Fibroblast of lung (primary cell): ENCODE results near the gene MYLK. TPM values are rescaled to one million over a fixed set of nuclear protein-coding genes. Genes with fewer than 3 reads are reported as not detected.

Source experiments
- DNase-seq, 2 donors: peaks; one replicate each; pipeline versions ENCODE4 v3.0.0 to v3.0.0-alpha.2; 2010; ENCODE audit warnings: low read depth in 2 of 2
- H2AFZ ChIP-seq: 2 replicates; pipeline ENCODE4 v1.5.1; 2012; ENCODE audit warnings: low read length, control low read depth, inconsistent platforms
- H3K27ac ChIP-seq: 2 replicates; pipeline ENCODE4 v1.5.1; 2011; ENCODE audit warnings: low read length, control low read depth; ENCODE audit not compliant: insufficient read depth
- H3K27me3 ChIP-seq: 2 replicates; pipeline ENCODE4 v1.5.1; 2011; ENCODE audit warnings: mild to moderate bottlenecking, low read length; ENCODE audit not compliant: control insufficient read depth, insufficient read depth
- H3K36me3 ChIP-seq: 2 replicates; pipeline ENCODE4 v1.5.1; 2011; ENCODE audit warnings: low read length; ENCODE audit not compliant: control insufficient read depth, insufficient read depth
- H3K4me1 ChIP-seq: 2 replicates; pipeline ENCODE4 v1.5.1; 2011; ENCODE audit warnings: low read length; ENCODE audit not compliant: control insufficient read depth, insufficient read depth; ENCODE audit errors: extremely low read depth
- H3K4me2 ChIP-seq: 2 replicates; pipeline ENCODE4 v1.5.1; 2011; ENCODE audit warnings: low read length, control low read depth; ENCODE audit not compliant: insufficient read depth; ENCODE audit errors: extremely low read depth
- H3K4me3 ChIP-seq, 4 experiments: fragments of 200-600 bp in 1 of 4; sonication (generic) in 1 of 4; replicated peaks in 1 of 4; 2 replicates each; pipeline ENCODE4 v1.5.1; 2011 to 2016; ENCODE audit warnings: low read length in 4 of 4, low read depth in 3 of 4, mild to moderate bottlenecking in 3 of 4, control low read depth in 2 of 4, inconsistent platforms in 1 of 4, mixed read lengths in 1 of 4; ENCODE audit not compliant: insufficient read depth in 1 of 4; ENCODE audit errors: control extremely low read depth in 1 of 4
- H3K79me2 ChIP-seq: 2 replicates; pipeline ENCODE4 v1.5.1; 2012; ENCODE audit warnings: mild to moderate bottlenecking, low read length, inconsistent platforms; ENCODE audit not compliant: control insufficient read depth, insufficient read depth
- H3K9ac ChIP-seq: 2 replicates; pipeline ENCODE4 v1.5.1; 2011; ENCODE audit warnings: mild to moderate bottlenecking, low read length, control low read depth; ENCODE audit not compliant: insufficient read depth
- H3K9me3 ChIP-seq: 2 replicates; pipeline ENCODE4 v1.5.1; 2012; ENCODE audit warnings: low read depth, low read length; ENCODE audit not compliant: control insufficient read depth, insufficient read depth
- H4K20me1 ChIP-seq: 2 replicates; pipeline ENCODE4 v1.5.1; 2011; ENCODE audit warnings: low read length; ENCODE audit not compliant: control insufficient read depth, insufficient read depth; ENCODE audit errors: extremely low read depth
- CTCF ChIP-seq, 2 donors: IDR thresholded peaks in 1 of 2; conservative IDR thresholded peaks in 1 of 2; 1 replicate in 1 of 2; 2 replicates in 1 of 2; pipeline ENCODE4 v1.5.1; 2011 to 2012; ENCODE audit warnings: low read length in 2 of 2, control low read depth in 1 of 2, inconsistent platforms in 1 of 2, low read depth in 1 of 2, mild to moderate bottlenecking in 1 of 2
- EZH2 ChIP-seq: IDR thresholded peaks from 2 replicates; pipeline ENCODE4 v1.5.1; 2012; ENCODE audit warnings: low read length, control low read depth, mild to moderate bottlenecking; ENCODE audit errors: missing control alignments
- polyA plus RNA-seq, 2 donors: library from polyadenylated mRNA; depleted of rRNA in 1 of 2; stranded (reverse) in 1 of 2; unstranded in 1 of 2; fragments of >200 nt; gene quantifications; 2 replicates each; pipeline ENCODE4 v1.2.1, GENCODE V29; 2011 to 2012; ENCODE audit warnings: missing spikeins in 1 of 2
- total RNA-seq: library from RNA; depleted of rRNA; stranded (reverse); fragments of >200 nt; gene quantifications from 2 replicates; pipeline ENCODE4 v1.2.1, GENCODE V29; 2014

Gene MYLK
- total and polyA plus RNA-seq, 2 donors (not counting 1 experiment from before 2014, with no cell fraction given): 918 to 941 TPM

DNA sequence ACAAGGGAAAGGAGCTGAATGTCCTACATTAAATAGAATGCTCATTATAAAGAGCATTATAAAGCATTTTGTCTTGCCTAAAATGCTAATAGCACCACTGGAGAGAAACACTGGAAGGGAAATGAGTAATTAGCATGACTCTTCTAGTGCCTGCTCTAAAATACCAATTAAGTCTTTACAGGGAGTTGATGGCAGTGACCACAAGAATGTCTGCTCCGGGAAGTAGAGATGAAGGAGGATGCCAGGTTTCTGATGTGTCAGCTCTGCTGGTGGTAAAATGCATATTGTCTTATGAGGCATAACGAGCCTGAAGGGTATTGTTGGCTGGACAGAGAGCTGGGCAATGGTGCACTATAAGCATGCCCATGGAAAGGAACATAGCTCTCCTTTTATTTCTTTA, 49.5 kb downstream of the MYLK start:
- peaks cover 12% of the 10 kb centered on the region for H3K36me3 ChIP-seq
- peak overlapping the region; percentile 6 for H3K27ac ChIP-seq
- H3K79me2 ChIP-seq: peaks cover 17% of the 10 kb centered on the region
- H3K4me1 ChIP-seq: peaks cover 6% of the 10 kb centered on the region
- H3K9ac ChIP-seq: no peak overlapping the region
- peak; percentile 53 to 98 for DNase-seq
- no peak overlapping the region for H3K4me2 ChIP-seq
- H3K9me3 ChIP-seq: no peaks in the 10 kb centered on the region
- TF ChIP-seq EZH2 (no peak), CTCF (conservative IDR thresholded peaks at IDR 0.05 in 1 of 2, IDR thresholded peaks at IDR 0.05 in 1 of 2; ENCODE audit: low read depth in 1 of 2, low read length in 2 of 2) (no peak)
- no peaks in the 10 kb centered on the region for H4K20me1 ChIP-seq
- no peak overlapping the region for H2AFZ ChIP-seq
- no peak overlapping the region for H3K4me3 ChIP-seq
- no peaks in the 10 kb centered on the region for H3K27me3 ChIP-seq

DNA sequence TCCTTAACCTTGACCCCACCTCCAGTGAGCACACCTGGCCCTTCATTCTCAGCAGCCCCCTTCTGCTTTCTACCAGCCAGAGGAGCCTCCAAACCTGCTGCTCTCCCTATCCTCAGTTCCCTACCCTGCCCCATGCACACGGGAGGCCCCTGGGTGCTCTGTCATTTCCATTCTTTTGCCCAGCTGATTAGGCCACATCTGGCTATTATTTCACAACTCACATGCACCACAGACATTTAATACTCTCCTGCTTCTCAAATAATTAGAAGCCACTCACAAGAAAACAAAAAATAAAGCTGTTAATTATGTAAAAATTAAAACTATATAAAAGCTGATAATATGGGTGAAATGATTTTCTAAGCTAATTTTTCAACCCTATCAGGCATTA, 50.7 kb downstream of the MYLK start:
- H4K20me1 ChIP-seq: no peaks in the 10 kb centered on the region
- no peaks in the 10 kb centered on the region for H3K27me3 ChIP-seq
- no peak for TF ChIP-seq CTCF (conservative IDR thresholded peaks at IDR 0.05 in 1 of 2, IDR thresholded peaks at IDR 0.05 in 1 of 2; ENCODE audit: low read depth in 1 of 2, low read length in 2 of 2)
- no peak for TF ChIP-seq EZH2
- H3K36me3 ChIP-seq: peaks cover 12% of the 10 kb centered on the region
- H2AFZ ChIP-seq: no peak overlapping the region
- H3K9me3 ChIP-seq: no peaks in the 10 kb centered on the region
- no peak overlapping the region for H3K9ac ChIP-seq
- peaks cover 13% of the 10 kb centered on the region for H3K79me2 ChIP-seq
- peaks cover 6% of the 10 kb centered on the region for H3K4me1 ChIP-seq
- no peak overlapping the region for H3K4me3 ChIP-seq
- peak in 1 of 2 donors; percentile 22 for DNase-seq
- H3K4me2 ChIP-seq: no peak overlapping the region
- no peak overlapping the region for H3K27ac ChIP-seq

GRCh38 chr3:123832692-123833397, 51.3 kb downstream of the MYLK start:
- no peak overlapping the region for H2AFZ ChIP-seq
- H3K4me3 ChIP-seq: no peak overlapping the region
- H3K9me3 ChIP-seq: no peaks in the 10 kb centered on the region
- H3K79me2 ChIP-seq: peaks cover 12% of the 10 kb centered on the region
- H3K9ac ChIP-seq: no peak overlapping the region
- TF ChIP-seq EZH2 (no peak), CTCF (conservative IDR thresholded peaks at IDR 0.05 in 1 of 2, IDR thresholded peaks at IDR 0.05 in 1 of 2; ENCODE audit: low read depth in 1 of 2, low read length in 2 of 2) (no peak)
- DNase-seq: no peak
- H3K4me1 ChIP-seq: peaks cover 6% of the 10 kb centered on the region
- no peaks in the 10 kb centered on the region for H4K20me1 ChIP-seq
- H3K36me3 ChIP-seq: peaks cover 12% of the 10 kb centered on the region
- H3K27ac ChIP-seq: no peak overlapping the region
- no peaks in the 10 kb centered on the region for H3K27me3 ChIP-seq
- no peak overlapping the region for H3K4me2 ChIP-seq
